Measurements from ENCODE around the gene PAPPA. TPM values are rescaled to one million over a fixed set of nuclear protein-coding genes. Genes with fewer than 3 reads are reported as not detected.

Gene PAPPA
- total and polyA plus RNA-seq, 2 of the 8 experiments (the other 6 are each of a cell fraction or from before 2014, with no cell fraction given), result 0.18 to 0.63 TPM

- DNase-seq (ENCODE audit: low read depth in 1 of 2, low spot score in 2 of 2) (no peak), FAIRE-seq (no peak)
- Histone ChIP-seq H3K4me3 (ENCODE audit: extremely low read depth in 1 of 4, insufficient read depth in 2 of 4, low read depth in 3 of 4, low read length in 4 of 4) (no peak overlapping the region), H4K91ac (replicated peaks; ENCODE audit: insufficient read length, low read length) (no peak overlapping the region), H3K56ac (replicated peaks; ENCODE audit: insufficient read length, low read depth, low read length) (no peak overlapping the region), H3K14ac (ENCODE audit: insufficient read length) (no peak overlapping the region), H3K23ac (ENCODE audit: insufficient read length) (no peak overlapping the region), H3K79me2 (ENCODE audit: control insufficient read depth in 1 of 2, insufficient read depth in 2 of 2, low read length in 2 of 2) (no peaks in the 10 kb centered on the region), H2AK5ac (ENCODE audit: low read depth, low read length) (no peak overlapping the region), H4K5ac (ENCODE audit: insufficient read length, low read depth, low read length) (no peak overlapping the region), H2BK20ac (ENCODE audit: low read length) (no peak overlapping the region), H3K27me3 (replicated peaks in 1 of 4; ENCODE audit: control insufficient read depth in 3 of 4, extremely low read depth in 1 of 4, insufficient read depth in 3 of 4, low read length in 3 of 4) (no peaks in the 10 kb centered on the region), H3K79me1 (ENCODE audit: low read depth, low read length) (no peaks in the 10 kb centered on the region), H3K23me2 (ENCODE audit: low read depth, low read length) (no peaks in the 10 kb centered on the region), H3K27ac (ENCODE audit: low read depth, low read length) (no peak overlapping the region), H3K36me3 (ENCODE audit: control insufficient read depth in 2 of 4, insufficient read depth in 4 of 4, low read length in 3 of 4) (no peaks in the 10 kb centered on the region), H3K4me1 (replicated peaks in 1 of 4; ENCODE audit: control insufficient read depth in 3 of 4, insufficient read depth in 4 of 4, low read length in 3 of 4) (no peaks in the 10 kb centered on the region), H2BK15ac (ENCODE audit: low read length) (no peak overlapping the region), H2BK12ac (ENCODE audit: low read depth, low read length) (no peak overlapping the region), H3K9ac (replicated peaks in 1 of 4; ENCODE audit: extremely low read depth in 1 of 4, low read depth in 3 of 4, low read length in 3 of 4) (no peak overlapping the region), H3K9me3 (ENCODE audit: insufficient read depth in 2 of 2, low read depth in 1 of 2, low read length in 1 of 2) (no peaks in the 10 kb centered on the region), H3K4ac (replicated peaks; ENCODE audit: insufficient read length, low read depth, low read length) (no peak overlapping the region), H2BK120ac (replicated peaks; ENCODE audit: low read depth, low read length) (no peak overlapping the region), H2AFZ (ENCODE audit: low read length) (no peak overlapping the region), H3K18ac (ENCODE audit: extremely low read depth, low read length) (no peak overlapping the region), H3K4me2 (ENCODE audit: insufficient read depth in 1 of 2, low read depth in 2 of 2, low read length in 2 of 2) (no peak overlapping the region), H4K20me1 (replicated peaks in 1 of 2; ENCODE audit: control insufficient read depth in 1 of 2, insufficient read depth in 2 of 2, low read length in 2 of 2) (no peaks in the 10 kb centered on the region), H2BK5ac (ENCODE audit: low read depth, low read length) (no peak overlapping the region), H4K8ac (ENCODE audit: extremely low read depth, insufficient read depth, low read length) (no peak overlapping the region)
- POLR2A ChIA-PET (ENCODE audit: partially characterized antibody), result no interaction called here
- WGBS, 2 experiments (ENCODE audit: extremely low coverage in 1 of 2, insufficient coverage in 1 of 2, insufficient read length in 1 of 2, insufficient replicate concordance in 2 of 2, low coverage in 1 of 2, low lambda C conversion rate in 2 of 2, missing lambda C conversion rate in 1 of 2), result 88% methylated on average over 2 of the region's 2 CpGs; no CpG with 5 or more reads in 1 of the 2 experiments
- CTCF ChIA-PET (ENCODE audit: partially characterized antibody), result interaction anchor here (0.6 to 3.9 kb wide), 4 partner anchors 8 to 543 kb away, joined by 3 to 28 read pairs (median 4); no protein-coding TSS in a partner anchor
- no peak for TF ChIP-seq EP300 (IDR thresholded peaks at IDR 0.05; ENCODE audit: borderline replicate concordance in 1 of 2, low read depth in 2 of 2, low read length in 2 of 2)
- TF ChIP-seq CHD2 (IDR thresholded peaks at IDR 0.05; ENCODE audit: low read length), result no peak
- TF ChIP-seq HDAC2 (IDR thresholded peaks at IDR 0.05; ENCODE audit: borderline replicate concordance in 1 of 2, low read depth in 2 of 2, low read length in 2 of 2), result no peak
- TF ChIP-seq SP1 (IDR thresholded peaks at IDR 0.05; ENCODE audit: low read depth, low read length), result no peak
- TF ChIP-seq POLR2A (IDR thresholded peaks at IDR 0.05; ENCODE audit: control extremely low read depth in 1 of 2, low read depth in 2 of 2, low read length in 2 of 2), result no peak
- no peak for TF ChIP-seq JUN (IDR thresholded peaks at IDR 0.05; ENCODE audit: low read depth, low read length)
- TF ChIP-seq CBX8 (IDR thresholded peaks at IDR 0.05; ENCODE audit: borderline replicate concordance, low read depth, low read length), result no peak
- no peak for TF ChIP-seq BCL11A (IDR thresholded peaks at IDR 0.05; ENCODE audit: low read depth in 2 of 2, low read length in 2 of 2)
- TF ChIP-seq RBBP5 (IDR thresholded peaks at IDR 0.05; ENCODE audit: borderline replicate concordance, low read depth, low read length), result no peak
- TF ChIP-seq BACH1 (IDR thresholded peaks at IDR 0.05; ENCODE audit: low read length), result no peak
- TF ChIP-seq CTCF (IDR thresholded peaks at IDR 0.05; ENCODE audit: control extremely low read depth in 1 of 3, insufficient read depth in 1 of 3, low read depth in 1 of 3, low read length in 3 of 3), result no peak
- no peak for TF ChIP-seq SIN3A (conservative IDR thresholded peaks at IDR 0.05 in 1 of 2, IDR thresholded peaks at IDR 0.05 in 1 of 2; ENCODE audit: low read depth in 1 of 2, low read length in 2 of 2)
Measured at GRCh38 chr9:116137010-116137409, 16.6 kb upstream of the PAPPA start.

Data from H1 (cell line).